CD4-positive, alpha-beta T cell treated with Interleukin-2 at 100 ng/mL for 4 hours (primary cell): ENCODE results near the gene POSTN.

Source experiments
- DNase-seq: peaks from one replicate; pipeline ENCODE4 v3.0.0-alpha.2; 2020; ENCODE audit warnings: low spot score

Gene POSTN

GRCh38 chr13:37598597-37598996 is at the start of gene POSTN:
Gene POSTN, minus strand, starts transcription at chr13:37598768. Its CDS starts 42 bp downstream, at chr13:37598726.
- DNase-seq, result no peak

GRCh38 chr13:37647031-37647650 is 48.6 kb upstream of the POSTN start:
- DNase-seq, result no peak

- no peak for DNase-seq
These were observed 48.0 kb upstream of the POSTN start for GRCh38 chr13:37646531-37646930.

- no peak for DNase-seq
These were observed 46.7 kb upstream of the POSTN start for GRCh38 chr13:37645181-37645740.

- no peak for DNase-seq
These were observed 42.8 kb upstream of the POSTN start for GRCh38 chr13:37641391-37641790.

- DNase-seq, result no peak
These were observed 41.9 kb upstream of the POSTN start for GRCh38 chr13:37640499-37640898.

GRCh38 chr13:37636701-37637100 is 38.1 kb upstream of the POSTN start:
- no peak for DNase-seq

- DNase-seq, result no peak
These were observed 33.7 kb upstream of the POSTN start for GRCh38 chr13:37632294-37632693.

- no peak for DNase-seq
These were observed 28.9 kb upstream of the POSTN start for GRCh38 chr13:37627428-37627827.

- no peak for DNase-seq
These were observed 23.3 kb upstream of the POSTN start for GRCh38 chr13:37621811-37622361.

- DNase-seq, result no peak
These were observed 20.0 kb upstream of the POSTN start for GRCh38 chr13:37618554-37618953.

GRCh38 chr13:37617173-37617572 is 18.6 kb upstream of the POSTN start:
- DNase-seq, result no peak

- DNase-seq, result no peak
These were observed 17.6 kb upstream of the POSTN start for GRCh38 chr13:37616131-37616530.

- DNase-seq, result no peak
These were observed 16.7 kb upstream of the POSTN start for GRCh38 chr13:37615276-37615675.

- no peak for DNase-seq
These were observed 15.1 kb upstream of the POSTN start for GRCh38 chr13:37613638-37614037.

GRCh38 chr13:37613236-37613635 is 14.7 kb upstream of the POSTN start:
- no peak for DNase-seq

- DNase-seq, result no peak
These were observed 10.3 kb upstream of the POSTN start for GRCh38 chr13:37608750-37609339.

- no peak for DNase-seq
These were observed 4.3 kb upstream of the POSTN start for GRCh38 chr13:37602733-37603381.

GRCh38 chr13:37601648-37602440 is 3.3 kb upstream of the POSTN start:
- no peak for DNase-seq

- no peak for DNase-seq
These were observed 951 bp upstream of the POSTN start for GRCh38 chr13:37599519-37599918.

GRCh38 chr13:37597477-37598025 is 1.0 kb downstream of the POSTN start:
- no peak for DNase-seq

GRCh38 chr13:37596805-37597204 is 1.8 kb downstream of the POSTN start:
- no peak for DNase-seq
